ENCODE data around the gene NUP54.

NUP54 gene, protein sequence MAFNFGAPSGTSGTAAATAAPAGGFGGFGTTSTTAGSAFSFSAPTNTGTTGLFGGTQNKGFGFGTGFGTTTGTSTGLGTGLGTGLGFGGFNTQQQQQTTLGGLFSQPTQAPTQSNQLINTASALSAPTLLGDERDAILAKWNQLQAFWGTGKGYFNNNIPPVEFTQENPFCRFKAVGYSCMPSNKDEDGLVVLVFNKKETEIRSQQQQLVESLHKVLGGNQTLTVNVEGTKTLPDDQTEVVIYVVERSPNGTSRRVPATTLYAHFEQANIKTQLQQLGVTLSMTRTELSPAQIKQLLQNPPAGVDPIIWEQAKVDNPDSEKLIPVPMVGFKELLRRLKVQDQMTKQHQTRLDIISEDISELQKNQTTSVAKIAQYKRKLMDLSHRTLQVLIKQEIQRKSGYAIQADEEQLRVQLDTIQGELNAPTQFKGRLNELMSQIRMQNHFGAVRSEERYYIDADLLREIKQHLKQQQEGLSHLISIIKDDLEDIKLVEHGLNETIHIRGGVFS

DNA sequence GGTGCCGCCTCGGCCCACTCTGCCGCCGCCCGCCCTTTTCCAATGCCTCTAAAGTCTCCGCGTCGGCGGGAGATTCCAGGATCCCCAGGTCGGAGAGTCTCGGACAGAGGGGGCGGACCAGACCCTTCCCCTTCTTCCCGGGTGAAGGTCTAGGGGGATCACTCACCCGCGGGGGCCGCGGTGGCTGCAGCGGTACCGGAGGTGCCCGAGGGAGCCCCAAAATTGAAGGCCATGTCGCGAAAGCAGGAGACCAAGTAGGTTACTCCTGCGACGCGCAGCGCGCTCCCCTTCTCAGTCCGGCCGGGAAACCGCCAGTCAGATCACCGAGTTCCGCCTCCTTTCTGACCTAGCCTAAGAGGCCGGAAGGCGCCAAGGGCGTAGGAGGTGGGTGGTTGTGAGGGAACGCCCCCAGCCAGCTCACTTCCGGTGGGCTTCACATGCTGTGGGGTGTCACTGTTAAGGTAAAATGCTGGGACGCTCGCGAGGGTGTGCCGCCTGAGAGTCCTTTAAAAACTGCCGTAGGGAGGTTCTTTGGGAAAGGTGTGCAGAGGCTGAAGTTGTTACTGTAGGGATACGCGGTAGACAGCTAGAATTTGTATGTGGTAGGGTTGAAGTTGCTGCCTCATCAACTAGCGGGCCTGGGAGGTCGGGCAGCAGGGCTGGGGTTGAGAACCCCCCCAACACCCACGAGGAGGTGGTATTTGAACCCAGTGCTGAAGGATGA is at the start of gene NUP54:
NUP54 (minus strand) TSS at position 256 of the 724 bp plus-strand sequence; CDS start at position 233, 23 bp downstream.
- peak; percentile 98 for DNase-seq

DNA sequence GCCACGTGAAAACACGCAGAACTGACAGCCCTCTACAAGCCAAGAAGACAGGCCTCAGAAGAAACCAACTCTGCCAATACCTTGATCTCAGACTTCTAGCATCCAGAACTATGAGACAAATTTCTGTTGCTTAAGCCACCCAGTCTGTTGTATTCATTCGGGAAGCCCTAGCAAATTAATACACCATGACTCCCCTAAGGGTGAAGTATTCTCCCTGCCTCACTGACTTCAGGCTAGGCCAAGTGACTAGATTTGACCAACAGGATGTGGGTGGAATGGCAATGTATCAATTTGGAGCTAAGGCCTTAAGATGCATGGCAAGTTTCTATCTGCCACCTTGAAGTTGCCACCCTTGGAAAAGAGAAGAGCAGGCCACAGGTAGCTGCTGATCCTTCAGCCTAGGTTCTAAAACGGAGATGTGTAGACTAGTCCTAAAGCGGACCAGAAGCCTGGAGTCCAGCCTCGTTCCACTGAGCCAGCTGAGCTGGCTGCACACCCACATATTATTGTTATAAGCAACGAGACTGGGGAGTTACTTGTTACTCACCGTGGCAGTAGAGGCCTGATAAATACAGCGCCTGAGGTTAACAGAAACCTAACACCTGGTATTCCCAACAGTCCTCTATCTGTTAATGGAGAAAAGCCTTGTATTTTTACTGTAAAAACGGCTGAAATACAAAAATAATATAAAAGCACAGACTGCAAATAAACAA is 49.0 kb upstream of the NUP54 start:
- DNase-seq: no peak

GRCh38 chr4:76196376-76196775 is 48.2 kb upstream of the NUP54 start:
- no peak for DNase-seq

- DNase-seq: no peak
Observed at GRCh38 chr4:76195326-76195725, 47.1 kb upstream of the NUP54 start.

GRCh38 chr4:76194325-76194724 is 46.1 kb upstream of the NUP54 start:
- no peak for DNase-seq

DNA sequence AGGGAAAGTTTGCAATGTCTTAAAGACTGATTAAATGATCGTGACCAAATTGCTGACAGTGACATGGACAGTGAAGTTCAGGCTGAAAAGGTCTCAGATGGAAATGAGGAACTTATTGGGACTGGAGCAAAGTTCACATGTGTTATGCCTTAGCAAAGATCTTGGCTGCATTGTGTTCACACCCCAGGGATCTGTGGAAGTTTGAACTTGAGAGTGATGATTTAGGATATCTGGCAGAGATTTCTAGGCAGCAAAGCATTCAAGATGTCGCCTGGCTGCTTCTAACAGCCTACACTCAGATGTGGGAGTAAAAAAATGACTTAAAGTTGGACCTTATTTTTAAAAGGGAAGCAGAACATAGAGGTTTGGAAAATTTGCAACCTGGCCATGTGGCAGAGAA is 44.0 kb upstream of the NUP54 start:
- no peak for DNase-seq

GRCh38 chr4:76188557-76188956 is 40.4 kb upstream of the NUP54 start:
- DNase-seq: no peak

- DNase-seq: no peak
Observed at GRCh38 chr4:76188149-76188548, 40.0 kb upstream of the NUP54 start.

GRCh38 chr4:76187152-76187551 is 39.0 kb upstream of the NUP54 start:
- DNase-seq: no peak

DNA sequence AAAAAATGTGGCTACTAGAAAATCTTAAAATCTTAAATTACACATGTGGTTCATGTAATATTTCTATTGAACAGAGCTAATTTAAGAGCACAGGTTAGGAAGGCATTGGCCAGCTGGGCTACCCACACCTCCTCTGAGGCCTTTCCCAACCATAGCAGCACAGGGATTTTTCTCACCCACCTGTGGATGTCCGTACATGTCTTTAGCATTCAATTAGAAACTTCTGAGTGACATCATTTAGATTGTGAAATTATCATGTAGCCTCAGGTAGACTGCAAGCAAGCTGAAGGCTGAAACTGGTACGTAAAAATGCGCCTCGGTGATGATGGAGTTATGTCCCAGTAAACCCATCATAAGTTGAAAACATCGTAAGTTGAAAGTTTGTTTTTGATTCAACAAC is 34.3 kb upstream of the NUP54 start:
- no peak for DNase-seq

GRCh38 chr4:76179398-76180318 is 31.5 kb upstream of the NUP54 start:
- peak; percentile 92 for DNase-seq

DNA sequence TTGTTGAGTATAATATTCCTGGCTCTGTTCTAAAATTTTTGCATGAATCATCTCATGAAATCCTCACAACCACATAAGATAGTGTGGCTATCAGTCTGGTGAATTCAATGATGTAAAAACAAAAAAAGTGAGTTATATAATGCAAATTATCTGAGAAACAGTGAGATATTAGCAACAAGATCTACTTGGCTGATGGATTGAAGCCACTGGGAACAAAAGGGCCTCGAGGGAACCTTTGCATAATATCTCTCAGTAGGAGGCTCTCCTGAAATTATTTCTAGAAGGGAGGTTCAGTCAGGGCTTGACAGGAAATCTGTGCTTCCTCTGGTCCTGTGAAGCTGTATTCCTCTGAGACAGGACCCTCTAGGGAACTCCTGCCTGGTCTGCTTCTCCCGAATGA is 30.1 kb upstream of the NUP54 start:
- DNase-seq: no peak

- DNase-seq: no peak
Observed at GRCh38 chr4:76177709-76178108, 29.5 kb upstream of the NUP54 start.

DNA sequence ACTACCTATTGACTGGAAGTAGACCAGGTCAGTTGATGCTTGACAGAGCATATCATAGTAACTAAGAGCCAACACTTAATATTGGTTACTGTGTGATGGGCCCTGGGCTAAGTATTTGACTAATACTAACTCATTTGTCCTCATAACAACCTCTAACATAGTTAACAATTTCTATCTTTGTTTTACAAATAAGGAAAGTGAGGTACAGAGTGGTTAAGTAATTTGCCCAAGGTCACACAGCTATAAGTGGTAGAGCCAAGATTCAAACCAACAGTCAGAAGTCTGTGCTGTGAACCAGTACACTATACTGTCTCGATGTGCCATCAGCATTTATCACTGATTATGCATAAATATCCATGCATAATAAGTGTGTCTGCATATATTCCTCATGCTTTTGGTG is 27.1 kb upstream of the NUP54 start:
- no peak for DNase-seq

DNA sequence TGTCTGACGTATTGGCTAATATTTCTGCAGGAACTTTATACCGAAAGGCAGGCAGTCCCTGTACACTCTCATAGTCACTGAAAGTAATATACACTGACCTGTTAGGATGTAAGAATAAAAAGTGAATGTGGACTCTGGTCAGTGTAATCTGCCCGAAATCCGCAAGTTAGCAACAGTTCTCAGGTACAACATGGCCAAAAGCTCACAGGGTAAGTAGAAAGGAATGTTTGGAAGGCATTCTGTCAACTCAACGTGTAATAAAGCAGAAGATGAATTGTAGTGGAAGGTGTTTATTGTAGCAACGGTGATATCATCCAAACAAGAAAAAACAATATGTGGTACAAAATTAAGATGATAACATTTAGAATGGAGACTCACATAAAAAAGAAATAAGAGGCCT is 26.0 kb upstream of the NUP54 start:
- no peak for DNase-seq

DNA sequence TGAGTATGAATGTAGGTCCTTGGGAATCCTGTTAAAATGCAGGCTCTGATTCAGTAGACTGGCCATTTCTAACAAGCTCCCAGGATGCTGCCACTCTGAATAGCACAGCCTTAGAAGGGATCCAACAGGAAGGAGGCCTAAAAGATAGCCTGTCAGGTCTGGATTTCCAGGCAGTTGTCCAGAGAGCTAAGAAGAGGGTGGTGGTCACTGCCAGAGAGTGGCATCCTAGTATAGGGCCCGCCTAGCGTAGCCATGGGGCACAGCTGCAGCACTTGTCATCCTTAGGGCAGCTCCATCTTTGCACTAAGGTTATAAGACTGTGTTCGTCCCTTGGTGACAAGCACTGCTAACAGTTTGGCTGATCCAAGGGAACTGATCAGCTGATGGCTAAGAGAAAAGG is 20.5 kb upstream of the NUP54 start:
- DNase-seq: no peak

DNA sequence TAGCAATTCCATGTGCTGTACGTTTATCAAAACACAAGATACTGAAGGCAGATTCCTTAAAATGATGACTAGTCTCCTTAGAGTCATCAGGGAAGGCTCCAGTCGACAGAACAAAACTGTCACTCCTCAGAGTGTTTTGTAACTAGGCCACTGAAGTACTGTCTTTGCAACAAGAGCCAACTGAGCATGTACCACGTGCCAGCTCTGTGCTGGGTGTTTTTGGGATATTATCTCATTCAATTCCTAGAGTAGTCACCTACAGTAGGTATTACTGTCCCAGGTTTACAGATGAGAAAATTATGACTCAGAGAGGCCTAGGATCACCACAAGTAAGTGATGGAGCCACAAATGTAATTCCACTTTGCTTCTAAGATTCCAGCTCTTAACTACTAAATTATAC is 18.3 kb upstream of the NUP54 start:
- no peak for DNase-seq

DNA sequence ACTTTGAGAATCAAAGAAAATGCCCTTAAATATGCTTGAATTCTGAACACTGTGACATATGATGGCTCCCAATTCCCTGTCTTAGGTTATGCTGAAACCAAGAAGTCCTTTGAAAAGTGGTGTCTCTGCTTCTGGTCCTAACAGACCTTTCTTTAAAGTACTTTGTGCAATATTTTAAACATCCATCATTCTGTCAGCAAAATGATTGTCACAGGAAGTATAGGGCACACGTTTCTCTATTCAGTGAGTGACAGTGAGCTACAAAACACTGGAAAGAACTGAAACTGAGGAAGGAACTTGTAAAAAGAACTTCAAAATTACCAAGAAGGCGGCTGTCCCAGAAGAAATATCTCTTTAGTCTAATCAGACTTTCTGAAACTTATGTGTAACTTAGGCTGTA is 12.2 kb upstream of the NUP54 start:
- no peak for DNase-seq

GRCh38 chr4:76156635-76157034 is 8.4 kb upstream of the NUP54 start:
- DNase-seq: no peak

- no peak for DNase-seq
Observed at GRCh38 chr4:76155979-76156378, 7.8 kb upstream of the NUP54 start.

DNA sequence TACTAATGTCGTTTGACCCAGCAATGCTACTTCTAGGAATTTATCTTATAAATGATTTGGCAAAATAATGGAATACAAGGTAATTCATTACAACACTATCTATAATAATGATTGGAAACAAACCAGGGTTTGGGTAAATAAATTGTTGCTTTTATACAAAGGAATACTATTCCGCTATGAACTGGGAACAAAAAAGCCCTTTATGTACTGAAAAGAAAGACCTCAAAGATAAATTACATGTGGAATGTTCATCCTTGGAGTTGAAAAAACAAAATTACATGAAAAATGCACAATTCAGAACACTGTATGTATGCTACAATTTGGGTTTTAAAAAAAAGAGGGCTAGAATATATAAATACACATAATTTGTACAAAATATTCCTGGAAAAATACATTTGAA is 5.2 kb upstream of the NUP54 start:
- DNase-seq: no peak

- peak; percentile 77 for DNase-seq
Observed at GRCh38 chr4:76147454-76148141, 599 bp downstream of the NUP54 start.
